Endothelial cell of umbilical vein (primary cell): ENCODE measurements around the gene ADGRD1. TPM values are rescaled to one million over a fixed set of nuclear protein-coding genes. Genes with fewer than 3 reads are reported as not detected.

Source experiments
- BruUV-seq: library from RNA; stranded (reverse); fragments of 400-500 nt; replicated peaks from 2 replicates; lab custom pipeline; 2021; lab: Mats Ljungman, UMichigan
- CTCF ChIA-PET: fragments of 300-600, 350-600 bp; sonication (Branson Sonifier 250); formaldehyde crosslinking; loops from one replicate; lab custom pipeline; 2021; ENCODE audit warnings: antibody characterized with exemption, inconsistent platforms; lab: Charles Lee
- POLR2A ChIA-PET: fragments of 300-600, 350-600 bp; sonication (Branson Sonifier 250); formaldehyde crosslinking; loops from one replicate; lab custom pipeline; 2021; ENCODE audit warnings: antibody characterized with exemption, inconsistent platforms; lab: Charles Lee
- DNase-seq: peaks from one replicate; pipeline ENCODE4 v3.0.0-alpha.2; 2011; ENCODE audit warnings: low read depth, low spot score
- FAIRE-seq: peaks from 2 replicates; lab custom pipeline; 2011; peaks lifted over from hg19 to GRCh38; lab: Jason Lieb, UNC
- H2AFZ ChIP-seq: 2 replicates; pipeline ENCODE4 v1.6.0; 2012; ENCODE audit warnings: low read depth, low read length, control low read depth, inconsistent platforms
- H3K27ac ChIP-seq: 2 replicates; pipeline ENCODE4 v1.5.1; 2011; ENCODE audit warnings: low read depth, mild to moderate bottlenecking, control low read depth, low read length, moderate library complexity; ENCODE audit not compliant: insufficient read depth
- H3K27me3 ChIP-seq, 2 experiments: 2 replicates each; pipeline versions ENCODE4 v1.6.0 to v1.6.1; 2011; ENCODE audit warnings: low read length in 2 of 2, mixed read lengths in 1 of 2; ENCODE audit not compliant: control insufficient read depth in 2 of 2, insufficient read depth in 2 of 2
- H3K36me3 ChIP-seq, 2 experiments: 2 replicates in 1 of 2; 3 replicates in 1 of 2; pipeline ENCODE4 v1.5.1; 2011; ENCODE audit warnings: low read length in 2 of 2, mild to moderate bottlenecking in 1 of 2, moderate library complexity in 1 of 2; ENCODE audit not compliant: control insufficient read depth in 2 of 2, insufficient read depth in 2 of 2; ENCODE audit errors: extremely low read depth in 1 of 2
- H3K4me1 ChIP-seq: 3 replicates; pipeline ENCODE4 v1.5.1; 2011; ENCODE audit warnings: mild to moderate bottlenecking, low read length; ENCODE audit not compliant: control insufficient read depth, insufficient read depth; ENCODE audit errors: extremely low read depth
- H3K4me2 ChIP-seq: 2 replicates; pipeline ENCODE4 v1.6.1; 2011; ENCODE audit warnings: low read length, control low read depth, mixed read lengths; ENCODE audit not compliant: insufficient read depth
- H3K4me3 ChIP-seq, 3 experiments: fragments of 200-600 bp in 1 of 3; sonication (generic), shearing (Covaris generic) in 1 of 3; replicated peaks in 1 of 3; 2 replicates each; pipeline ENCODE4 v1.5.1; 2011 to 2016; ENCODE audit warnings: control low read depth in 3 of 3, low read length in 3 of 3, mild to moderate bottlenecking in 2 of 3, inconsistent platforms in 1 of 3, low read depth in 1 of 3, moderate library complexity in 1 of 3; ENCODE audit not compliant: insufficient read depth in 1 of 3
- H3K79me2 ChIP-seq: 2 replicates; pipeline ENCODE4 v1.6.0; 2012; ENCODE audit warnings: low read length, inconsistent platforms; ENCODE audit not compliant: control insufficient read depth, insufficient read depth
- H3K9ac ChIP-seq: replicated peaks from 2 replicates; pipeline ENCODE3; 2011; ENCODE audit warnings: low read length, control low read depth; ENCODE audit not compliant: insufficient read depth; ENCODE audit errors: extremely low read depth
- H3K9me1 ChIP-seq: replicated peaks from 3 replicates; pipeline ENCODE4 v1.6.0; 2011; ENCODE audit warnings: mild to moderate bottlenecking, low read length; ENCODE audit not compliant: control insufficient read depth, insufficient read depth; ENCODE audit errors: extremely low read depth
- H3K9me3 ChIP-seq: replicated peaks from 2 replicates; pipeline ENCODE4 v1.5.1; 2012; ENCODE audit warnings: low read length, inconsistent platforms; ENCODE audit not compliant: control insufficient read depth, insufficient read depth
- H4K20me1 ChIP-seq: replicated peaks from 2 replicates; pipeline ENCODE3; 2011; ENCODE audit warnings: mild to moderate bottlenecking, low read length; ENCODE audit not compliant: control insufficient read depth, insufficient read depth; ENCODE audit errors: extremely low read depth
- CTCF ChIP-seq, 2 donors: IDR thresholded peaks; 1 replicate in 1 of 2; 2 replicates in 1 of 2; pipeline ENCODE4 v1.5.1; 2011; ENCODE audit warnings: low read length in 2 of 2, mild to moderate bottlenecking in 2 of 2, moderate library complexity in 2 of 2, control low read depth in 1 of 2, inconsistent platforms in 1 of 2, low read depth in 1 of 2; ENCODE audit not compliant: insufficient read depth in 1 of 2; ENCODE audit errors: extremely low read depth in 1 of 2
- EZH2 ChIP-seq: IDR thresholded peaks from 2 replicates; pipeline ENCODE4 v1.6.1; 2012; ENCODE audit warnings: borderline replicate concordance, low read depth, mild to moderate bottlenecking, moderate library complexity, low read length, inconsistent platforms; ENCODE audit not compliant: severe bottlenecking
- FOS ChIP-seq: IDR thresholded peaks from 2 replicates; pipeline ENCODE4 v1.6.1; 2011; ENCODE audit warnings: mild to moderate bottlenecking, low read length, moderate library complexity, borderline replicate concordance; ENCODE audit not compliant: insufficient read depth
- GATA2 ChIP-seq: IDR thresholded peaks from 2 replicates; pipeline ENCODE4 v1.7.0; 2011; ENCODE audit warnings: low read depth, mild to moderate bottlenecking, moderate library complexity, mixed read lengths, low read length; ENCODE audit not compliant: insufficient read length, insufficient read depth
- JUN ChIP-seq: IDR thresholded peaks from 2 replicates; pipeline ENCODE4 v1.6.1; 2011; ENCODE audit warnings: borderline replicate concordance, low read depth; ENCODE audit not compliant: insufficient read length, insufficient read depth
- MAX ChIP-seq: IDR thresholded peaks from 2 replicates; pipeline ENCODE4 v1.6.1; 2011; ENCODE audit not compliant: insufficient read depth, insufficient read length
- MYC ChIP-seq: IDR thresholded peaks from one replicate; pipeline ENCODE4 v1.6.1; 2011; ENCODE audit warnings: mild to moderate bottlenecking, low read depth, low read length
- POLR2A ChIP-seq: IDR thresholded peaks from 2 replicates; pipeline ENCODE4 v1.6.1; 2012; ENCODE audit warnings: low read depth, mild to moderate bottlenecking, control low read depth, low read length
- POLR2AphosphoS5 ChIP-seq: IDR thresholded peaks from 2 replicates; pipeline ENCODE4 v1.6.1; 2012; ENCODE audit warnings: low read depth, mild to moderate bottlenecking, control low read depth, low read length, moderate library complexity; ENCODE audit not compliant: insufficient read depth
- dilution Hi-C: fragments of 300-500 bp; cut with MboI; formaldehyde crosslinking; loops from one replicate; pipeline ENCODE4 v1.15.0; 2019; ENCODE audit warnings: low sequenced_read_pairs; ENCODE audit not compliant: extremely low pct_ligation_motif_present
- intact Hi-C: fragments of 100-400 bp; cut with micrococcal nuclease; formaldehyde crosslinking; loops from one replicate; pipeline ENCODE4 v1.10.0; 2022
- polyA plus RNA-seq, 4 experiments: library from polyadenylated mRNA; depleted of rRNA in 3 of 4; stranded (reverse) in 3 of 4; unstranded in 1 of 4; fragments of >200 nt; gene quantifications; 2 replicates each; pipeline versions ENCODE4 v1.2.1 to v1.2.3, GENCODE V29; 2011 to 2012; ENCODE audit warnings: missing spikeins in 1 of 4
- total RNA-seq: library from RNA; stranded (reverse); gene quantifications from 2 replicates; pipeline ENCODE4 v1.2.3, GENCODE V29; 2021

The ADGRD1 gene
- total and polyA plus RNA-seq, 2 donors (not counting 3 experiments of a cell fraction or from before 2014, with no cell fraction given): 0.07 TPM; not detected in 1

GRCh38 chr12:131011165-131012079, 57.7 kb downstream of the ADGRD1 start:
- H3K4me2 ChIP-seq: no peak overlapping the region
- no peaks in the 10 kb centered on the region for H3K36me3 ChIP-seq
- no peak for FAIRE-seq
- TF ChIP-seq POLR2A (no peak), MYC (no peak), MAX (no peak), FOS (no peak), EZH2 (no peak)
- intact Hi-C loops: no loop called here
- no peak overlapping the region for H3K9ac ChIP-seq
- dilution Hi-C loops: no loop called here
- H2AFZ ChIP-seq: no peak overlapping the region
- H3K79me2 ChIP-seq: no peaks in the 10 kb centered on the region
- H3K27me3 ChIP-seq: no peaks in the 10 kb centered on the region
- DNase-seq: no peak
- no peaks in the 10 kb centered on the region for H3K9me1 ChIP-seq
- no peaks in the 10 kb centered on the region for H4K20me1 ChIP-seq
- H3K4me1 ChIP-seq: no peaks in the 10 kb centered on the region
- ChIA-PET POLR2A (no interaction called here), CTCF (no interaction called here)
- no peak overlapping the region for H3K27ac ChIP-seq
- H3K9me3 ChIP-seq: no peaks in the 10 kb centered on the region
- BruUV-seq: no TSS peak
- H3K4me3 ChIP-seq: no peak overlapping the region

GRCh38 chr12:131012279-131013069, 58.8 kb downstream of the ADGRD1 start:
- POLR2A ChIA-PET: no interaction called here
- no TSS peak for BruUV-seq
- Histone ChIP-seq H3K79me2 (no peaks in the 10 kb centered on the region), H3K9ac (no peak overlapping the region), H2AFZ (no peak overlapping the region), H3K4me3 (no peak overlapping the region), H3K27me3 (no peaks in the 10 kb centered on the region), H3K4me2 (no peak overlapping the region), H3K9me1 (no peaks in the 10 kb centered on the region), H3K4me1 (no peaks in the 10 kb centered on the region), H3K36me3 (no peaks in the 10 kb centered on the region), H4K20me1 (no peaks in the 10 kb centered on the region), H3K9me3 (no peaks in the 10 kb centered on the region), H3K27ac (no peak overlapping the region)
- intact Hi-C loops (no loop called here), dilution Hi-C loops (no loop called here)
- TF ChIP-seq GATA2: no peak
- no peak for TF ChIP-seq CTCF (IDR thresholded peaks at IDR 0.05; ENCODE audit: extremely low read depth in 1 of 2, insufficient read depth in 1 of 2, low read depth in 1 of 2, low read length in 2 of 2)
- no peak for TF ChIP-seq JUN
- TF ChIP-seq POLR2A: no peak
- no peak for TF ChIP-seq FOS
- no peak for TF ChIP-seq EZH2
- TF ChIP-seq MYC: no peak
- TF ChIP-seq POLR2AphosphoS5: no peak
- no peak for TF ChIP-seq MAX
- FAIRE-seq (no peak), DNase-seq (no peak)
- CTCF ChIA-PET: no interaction called here
